Stimulated activated CD4-positive, alpha-beta T cell treated with anti-CD3 and anti-CD28 coated beads, Interleukin-1b, Interleukin-23, amount 100 ng/mL, for 4 hours (primary cell): ENCODE measurements around the gene CCDC158.
"Not testable (repeated sequence)": the region's sequence is repeated elsewhere in the genome, so short reads cannot be mapped to it uniquely, and the experiment has no call there.

Experiments used
- DNase-seq, 2 donors: peaks; one replicate each; pipeline ENCODE4 v3.0.0-alpha.2; 2020; ENCODE audit warnings: low read depth in 2 of 2

The CCDC158 gene

GRCh38 chr4:76373919-76374552 is 46.9 kb downstream of the CCDC158 start:
- no peak for DNase-seq

DNA sequence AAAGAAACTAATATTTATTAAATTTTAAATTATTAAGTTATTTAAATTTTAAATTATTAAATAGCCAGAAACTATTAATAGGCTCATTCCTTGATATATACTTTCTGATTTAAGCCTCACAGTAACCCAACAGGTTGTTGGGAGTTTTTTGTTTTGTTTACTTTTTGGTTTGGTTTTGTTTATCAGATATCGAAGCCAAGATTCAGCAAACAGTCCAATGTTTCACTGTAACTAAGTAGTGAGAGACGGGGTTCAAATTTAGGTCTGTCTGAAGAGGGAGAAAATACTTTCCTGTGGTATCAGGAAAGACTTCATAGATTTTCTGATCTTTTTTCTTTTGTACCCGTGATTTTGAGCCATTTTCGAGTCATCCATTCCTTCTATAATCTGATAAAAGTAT is 54.2 kb downstream of the CCDC158 start:
- DNase-seq: no peak

- DNase-seq: no peak
Observed at GRCh38 chr4:76365636-76366035, 55.3 kb downstream of the CCDC158 start.

GRCh38 chr4:76364763-76365162 is 56.2 kb downstream of the CCDC158 start:
- DNase-seq: no peak

DNA sequence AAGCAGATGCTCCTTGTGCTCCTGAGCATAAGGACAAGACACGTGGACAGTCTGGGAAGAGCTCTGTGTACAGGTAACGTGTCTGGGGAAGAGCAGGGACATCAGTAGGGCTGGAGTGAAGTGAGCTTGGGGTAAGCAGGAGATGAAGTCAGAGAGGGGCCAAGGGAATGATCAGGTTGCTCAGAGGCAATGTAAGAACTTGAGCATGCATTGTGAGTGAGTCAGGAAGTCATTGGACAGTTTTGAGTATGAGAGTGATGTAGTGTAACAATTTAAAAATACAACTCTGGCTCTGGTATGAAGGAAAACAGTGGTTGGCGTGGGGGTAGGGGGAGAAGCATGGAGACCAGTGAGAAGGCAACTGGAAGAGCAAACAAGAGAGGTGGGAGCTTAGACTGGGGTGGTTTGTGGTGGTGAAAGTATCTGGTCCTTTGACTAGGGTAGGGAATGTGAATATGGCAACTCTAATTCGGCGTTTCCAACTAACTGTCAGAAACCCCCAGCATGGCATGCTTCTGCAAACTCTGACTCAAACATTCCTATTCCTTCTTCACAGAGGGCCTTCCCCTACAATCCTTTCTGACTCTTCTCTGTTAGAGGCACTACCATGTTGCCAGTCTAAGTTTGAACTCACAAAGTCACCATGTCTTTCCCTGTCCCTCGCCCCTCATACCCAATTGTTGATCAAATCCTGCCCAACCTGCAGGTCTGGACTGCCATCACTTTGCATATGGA is 57.2 kb downstream of the CCDC158 start:
- no peak for DNase-seq

DNA sequence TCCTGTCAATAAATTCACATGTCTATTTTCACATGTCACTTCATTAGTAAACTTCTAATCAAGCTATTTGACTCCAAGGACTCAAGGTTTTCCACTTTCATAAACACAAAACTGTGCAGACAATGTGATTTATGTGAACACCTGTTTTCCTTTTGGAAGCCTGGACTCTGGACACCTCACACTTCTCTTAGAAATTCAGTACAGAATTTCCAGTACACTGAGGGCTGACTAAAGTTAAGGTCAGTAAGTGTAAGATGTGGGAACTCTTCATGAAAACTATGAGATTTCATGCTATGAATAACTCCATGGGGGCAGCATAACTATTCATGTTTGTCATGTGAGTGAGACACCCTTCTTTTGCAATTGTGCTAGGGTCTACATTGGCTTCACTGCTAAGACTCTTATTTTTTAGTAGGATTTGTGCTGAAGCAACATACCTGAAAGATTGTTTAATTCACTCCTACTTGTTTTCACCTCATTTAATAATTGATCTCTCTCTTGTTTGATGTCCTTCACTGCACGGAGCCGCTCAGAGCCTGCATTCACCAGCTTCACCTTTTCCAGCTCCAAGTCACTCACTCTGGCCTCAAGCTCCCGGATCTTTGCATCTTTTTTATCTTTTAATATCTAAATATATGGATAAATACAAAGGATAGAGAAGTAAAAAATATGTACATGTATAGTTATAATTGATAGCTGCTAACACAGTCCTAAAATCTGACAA is 59.1 kb downstream of the CCDC158 start:
- no peak for DNase-seq

GRCh38 chr4:76359881-76360466 is 61.0 kb downstream of the CCDC158 start:
- DNase-seq: not testable (repeated sequence)

GRCh38 chr4:76357981-76358380 is 63.0 kb downstream of the CCDC158 start:
- no peak for DNase-seq

- DNase-seq: no peak
Observed at GRCh38 chr4:76354517-76355473, 66.1 kb downstream of the CCDC158 start.

- no peak for DNase-seq
Observed at GRCh38 chr4:76342803-76343202, 78.1 kb downstream of the CCDC158 start.

- DNase-seq: no peak
Observed at GRCh38 chr4:76342191-76342590, 78.8 kb downstream of the CCDC158 start.

DNA sequence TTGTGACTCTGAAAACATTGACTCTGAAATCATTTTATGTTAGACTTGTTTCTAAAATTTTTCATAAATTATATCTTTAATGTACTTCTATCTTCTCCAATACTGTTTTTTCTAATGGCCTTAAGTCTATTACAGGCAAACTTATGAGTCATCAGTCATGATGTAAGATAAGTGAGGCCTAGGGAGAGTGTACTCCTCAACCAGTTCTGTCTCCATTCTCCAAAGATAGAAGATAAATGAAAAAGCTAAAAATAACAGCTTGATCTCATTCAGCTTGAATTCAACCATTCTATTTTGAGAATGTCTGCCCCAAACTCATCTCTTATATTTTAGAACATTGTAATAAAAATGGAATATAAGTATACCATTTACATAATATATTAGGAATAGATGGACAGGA is 79.9 kb downstream of the CCDC158 start:
- no peak for DNase-seq

- DNase-seq: no peak
Observed at GRCh38 chr4:76339364-76339763, 81.6 kb downstream of the CCDC158 start.

DNA sequence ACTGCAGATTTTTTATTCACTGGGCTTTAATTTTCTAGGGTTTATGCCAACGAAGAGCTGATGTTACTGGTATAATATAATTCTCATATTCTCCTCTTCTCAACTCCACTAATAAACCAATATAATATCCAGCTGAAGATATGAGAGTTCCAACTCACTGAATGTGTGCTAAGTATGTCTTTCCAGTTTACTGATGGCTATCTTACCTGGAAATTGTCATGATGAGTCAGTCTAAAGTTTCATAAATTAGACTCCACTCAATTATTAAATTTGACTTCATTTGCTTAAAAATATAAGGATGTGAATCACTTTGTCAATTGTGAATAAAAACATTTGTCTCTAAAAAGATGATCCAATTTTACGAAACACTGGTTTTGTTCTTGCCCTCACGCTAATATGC is 86.1 kb downstream of the CCDC158 start:
- no peak for DNase-seq

- no peak for DNase-seq
Observed at GRCh38 chr4:76326515-76326914, 94.4 kb downstream of the CCDC158 start.

DNA sequence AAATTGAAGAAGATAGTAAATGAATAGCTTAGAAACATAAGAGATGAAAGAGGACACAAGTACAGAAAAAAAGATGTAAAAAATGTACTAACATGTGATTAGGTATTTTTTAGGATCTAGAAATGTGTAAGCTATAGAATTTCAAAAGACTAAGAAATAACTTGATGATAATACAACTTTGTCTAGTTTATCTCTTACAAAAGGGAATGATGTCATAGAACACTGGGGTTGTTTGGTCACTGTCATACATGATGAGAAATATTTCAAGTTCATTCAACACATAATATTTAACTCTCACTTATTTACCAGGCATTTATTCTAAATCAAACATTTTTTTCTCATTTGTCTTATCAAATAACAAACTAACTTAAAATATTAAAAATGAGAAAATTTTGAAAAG is 95.9 kb downstream of the CCDC158 start:
- DNase-seq: no peak

- DNase-seq: no peak
Observed at GRCh38 chr4:76322236-76322635, 98.7 kb downstream of the CCDC158 start.

DNA sequence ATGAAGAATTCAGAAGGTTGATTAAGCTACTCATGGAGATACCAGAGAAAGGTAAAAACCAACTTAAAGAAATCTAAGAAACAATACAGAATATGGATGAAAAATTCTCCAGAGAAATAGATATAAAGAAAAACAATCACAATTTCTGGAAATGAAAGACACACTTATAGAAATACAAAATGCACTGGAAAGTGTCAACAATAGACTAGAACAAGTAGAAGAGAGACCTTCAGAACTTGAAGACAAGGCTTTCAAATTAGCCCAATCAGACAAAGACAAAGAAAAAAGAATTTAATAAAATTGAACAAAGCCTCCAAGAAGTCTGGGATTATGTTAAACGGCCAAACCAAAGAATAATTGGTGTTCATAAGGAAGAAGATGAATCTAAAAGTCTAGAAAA is 104.8 kb downstream of the CCDC158 start:
- no peak for DNase-seq

DNA sequence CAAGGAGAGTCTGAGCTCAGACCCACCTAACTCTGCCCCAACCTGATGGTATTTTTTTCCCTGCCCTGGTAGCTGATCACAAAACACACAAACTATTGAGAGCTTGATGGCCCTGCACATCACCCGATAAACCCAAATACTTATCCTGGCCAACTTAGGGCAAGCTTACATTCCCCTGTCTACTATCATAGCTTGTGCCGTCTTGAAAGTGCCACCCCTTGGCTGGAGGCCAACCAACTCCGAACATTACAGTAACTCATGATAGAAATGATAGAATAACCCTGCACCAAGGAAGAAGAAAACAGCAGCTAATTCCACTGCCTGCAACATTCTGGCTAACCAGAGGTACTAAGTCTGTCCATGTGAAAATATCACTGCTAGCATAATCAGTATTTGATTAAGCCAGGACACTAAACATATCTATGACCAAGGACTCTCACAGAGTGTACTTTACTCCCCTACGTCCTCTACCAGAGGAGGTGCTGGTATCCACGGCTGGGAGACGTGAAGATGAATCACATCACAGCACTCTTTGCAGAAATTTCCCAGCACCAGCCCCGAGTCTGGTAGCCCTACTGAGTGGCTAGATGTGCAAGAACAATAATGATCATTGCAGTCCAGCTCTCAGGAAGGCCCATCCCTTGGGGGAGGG is 105.5 kb downstream of the CCDC158 start:
- DNase-seq: no peak

GRCh38 chr4:76313547-76313946 is 107.4 kb downstream of the CCDC158 start:
- no peak for DNase-seq

DNA sequence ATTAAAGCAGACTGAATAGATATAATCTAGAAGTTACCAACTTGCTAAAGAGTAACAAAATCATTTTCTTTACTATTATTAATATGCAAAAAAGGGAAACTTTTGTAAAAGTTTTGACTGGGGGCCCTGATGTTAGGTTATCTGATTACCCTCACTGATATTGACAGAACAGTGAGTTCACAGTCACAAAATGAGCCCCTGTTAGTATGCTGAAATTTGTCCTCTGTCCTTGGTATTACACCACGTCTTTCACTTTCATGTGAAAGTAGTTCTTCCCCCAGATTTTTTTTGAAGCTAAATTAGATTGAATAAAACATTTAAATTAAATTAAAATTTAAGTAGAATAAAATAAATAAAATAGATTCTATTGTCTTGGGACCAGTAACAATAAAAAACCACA is 108.5 kb downstream of the CCDC158 start:
- no peak for DNase-seq
